H9 (cell line): ENCODE data around the gene METTL25B. TPM values are rescaled to one million over a fixed set of nuclear protein-coding genes. Genes with fewer than 3 reads are reported as not detected.

ENCODE experiments used
- DNase-seq: peaks from one replicate; pipeline ENCODE4 v3.0.0-alpha.2; 2017
- H2AFZ ChIP-seq: one replicate; pipeline ENCODE4 v1.6.1; 2013; ENCODE audit warnings: mild to moderate bottlenecking, low read length, control low read depth, moderate library complexity
- H2AK5ac ChIP-seq: 2 replicates; pipeline ENCODE4 v1.6.1; 2013; ENCODE audit warnings: low read length, control low read depth, mixed read lengths; ENCODE audit not compliant: insufficient read length
- H2BK120ac ChIP-seq: one replicate; pipeline ENCODE4 v1.6.1; 2013; ENCODE audit warnings: low read depth, mild to moderate bottlenecking, low read length, control low read depth, inconsistent platforms; ENCODE audit not compliant: poor library complexity, severe bottlenecking
- H2BK12ac ChIP-seq: 2 replicates; pipeline ENCODE4 v1.6.1; 2013; ENCODE audit warnings: low read length, control low read depth, mixed read lengths, low read depth; ENCODE audit not compliant: insufficient read length
- H2BK15ac ChIP-seq: 2 replicates; pipeline ENCODE4 v1.6.1; 2013; ENCODE audit warnings: low read depth, low read length, control low read depth
- H2BK20ac ChIP-seq: one replicate; pipeline ENCODE4 v1.6.1; 2013; ENCODE audit warnings: low read depth, mild to moderate bottlenecking, low read length, control low read depth, inconsistent platforms; ENCODE audit not compliant: poor library complexity, severe bottlenecking
- H2BK5ac ChIP-seq: 2 replicates; pipeline ENCODE4 v1.6.1; 2013; ENCODE audit warnings: low read length, control low read depth, mixed read lengths; ENCODE audit not compliant: insufficient read length
- H3K14ac ChIP-seq: 2 replicates; pipeline ENCODE4 v1.6.1; 2013; ENCODE audit warnings: low read length, control low read depth; ENCODE audit not compliant: insufficient read depth
- H3K18ac ChIP-seq: 2 replicates; pipeline ENCODE4 v1.6.1; 2013; ENCODE audit warnings: low read depth, mild to moderate bottlenecking, mixed read lengths, low read length, control low read depth; ENCODE audit not compliant: insufficient read length
- H3K23ac ChIP-seq: 2 replicates; pipeline ENCODE4 v1.6.1; 2013; ENCODE audit warnings: low read length, control low read depth, mixed read lengths, low read depth; ENCODE audit not compliant: insufficient read length
- H3K23me2 ChIP-seq: 2 replicates; pipeline ENCODE4 v1.6.1; 2013; ENCODE audit warnings: low read depth, mild to moderate bottlenecking, mixed read lengths, low read length, control low read depth; ENCODE audit not compliant: insufficient read length, poor library complexity, severe bottlenecking
- H3K27ac ChIP-seq: 2 replicates; pipeline ENCODE4 v1.5.1; 2013; ENCODE audit warnings: low read length, control low read depth, mixed read lengths, low read depth; ENCODE audit not compliant: insufficient read length
- H3K27me3 ChIP-seq: 2 replicates; pipeline ENCODE4 v1.6.1; 2013; ENCODE audit warnings: low read length, control low read depth, inconsistent platforms; ENCODE audit not compliant: insufficient read depth
- H3K4ac ChIP-seq: 2 replicates; pipeline ENCODE4 v1.6.1; 2013; ENCODE audit warnings: low read depth, mild to moderate bottlenecking, control low read depth, inconsistent platforms, low read length, moderate library complexity
- H3K4me1 ChIP-seq: 2 replicates; pipeline ENCODE4 v1.6.1; 2013; ENCODE audit warnings: low read length, control low read depth, inconsistent platforms; ENCODE audit not compliant: insufficient read depth
- H3K4me2 ChIP-seq: 2 replicates; pipeline ENCODE4 v1.6.1; 2013; ENCODE audit warnings: low read length, control low read depth, mixed read lengths; ENCODE audit not compliant: insufficient read length, insufficient read depth
- H3K56ac ChIP-seq: 2 replicates; pipeline ENCODE4 v1.6.1; 2013; ENCODE audit warnings: low read depth, mild to moderate bottlenecking, mixed read lengths, low read length, control low read depth; ENCODE audit not compliant: insufficient read length
- H3K79me1 ChIP-seq: 2 replicates; pipeline ENCODE4 v1.6.1; 2013; ENCODE audit warnings: low read depth, mild to moderate bottlenecking, moderate library complexity, low read length, control low read depth, inconsistent platforms; ENCODE audit not compliant: insufficient read depth, poor library complexity, severe bottlenecking
- H3K79me2 ChIP-seq: 2 replicates; pipeline ENCODE4 v1.6.1; 2013; ENCODE audit warnings: low read length, control low read depth, inconsistent platforms; ENCODE audit not compliant: insufficient read depth
- H3K9ac ChIP-seq: 2 replicates; pipeline ENCODE4 v1.6.1; 2013; ENCODE audit warnings: low read length, control low read depth, mixed read lengths; ENCODE audit not compliant: insufficient read length; ENCODE audit errors: extremely low read depth
- H3K9me3 ChIP-seq: one replicate; pipeline ENCODE4 v1.6.1; 2013; ENCODE audit warnings: low read depth, low read length, inconsistent platforms; ENCODE audit not compliant: control insufficient read depth
- H3T11ph ChIP-seq: one replicate; pipeline ENCODE4 v1.6.1; 2013; ENCODE audit warnings: mild to moderate bottlenecking, low read length, control low read depth, inconsistent platforms
- H4K20me1 ChIP-seq: one replicate; pipeline ENCODE4 v1.6.1; 2013; ENCODE audit not compliant: control insufficient read depth, insufficient read length, insufficient read depth
- H4K5ac ChIP-seq: 2 replicates; pipeline ENCODE4 v1.6.1; 2013; ENCODE audit warnings: low read depth, mild to moderate bottlenecking, mixed read lengths, low read length, control low read depth; ENCODE audit not compliant: insufficient read length
- H4K8ac ChIP-seq: replicated peaks from 2 replicates; pipeline ENCODE4 v1.6.1; 2013; ENCODE audit warnings: low read length, control low read depth, mixed read lengths, low read depth; ENCODE audit not compliant: insufficient read length
- H4K91ac ChIP-seq: 2 replicates; pipeline ENCODE4 v1.6.1; 2013; ENCODE audit warnings: low read depth, mild to moderate bottlenecking, moderate library complexity, mixed read lengths, low read length, control low read depth; ENCODE audit not compliant: insufficient read length
- H3K27ac Mint-ChIP-seq, 3 experiments: 2 replicates in 2 of 3; 3 replicates in 1 of 3; pipeline ENCODE4 v1.8.0; 2020 to 2021; ENCODE audit warnings: mixed read lengths in 3 of 3, mild to moderate bottlenecking in 1 of 3, moderate library complexity in 1 of 3
- H3K27me3 Mint-ChIP-seq: 2 replicates; pipeline ENCODE4 v1.8.0; 2021; ENCODE audit warnings: low read depth, mild to moderate bottlenecking, moderate library complexity, mixed read lengths
- H3K36me3 Mint-ChIP-seq, 3 experiments: 2 replicates in 2 of 3; 3 replicates in 1 of 3; pipeline ENCODE4 v1.8.0; 2020 to 2021; ENCODE audit warnings: low read depth in 3 of 3, mixed read lengths in 3 of 3; ENCODE audit not compliant: insufficient read depth in 1 of 3
- H3K4me1 Mint-ChIP-seq, 2 experiments: 2 replicates each; pipeline ENCODE4 v1.8.0; 2020; ENCODE audit warnings: mixed read lengths in 2 of 2
- H3K4me3 Mint-ChIP-seq, 2 experiments: 2 replicates in 1 of 2; 3 replicates in 1 of 2; pipeline ENCODE4 v1.8.0; 2020 to 2021; ENCODE audit warnings: mild to moderate bottlenecking in 2 of 2, mixed read lengths in 2 of 2, moderate library complexity in 1 of 2
- H3K9me3 Mint-ChIP-seq, 2 experiments: 2 replicates in 1 of 2; 3 replicates in 1 of 2; pipeline ENCODE4 v1.8.0; 2020; ENCODE audit warnings: mild to moderate bottlenecking in 2 of 2, mixed read lengths in 2 of 2, moderate library complexity in 1 of 2
- WGBS: extraction: QIAGEN DNeasy Blood & Tissue Kit; methylation state at CpG from one replicate; pipeline ENCODE4 v1.1.7; 2013; ENCODE audit warnings: missing lambda C conversion rate, low lambda C conversion rate, mixed read lengths; ENCODE audit not compliant: insufficient read length; ENCODE audit errors: extremely low coverage; 5-methylcytosine and 5-hydroxymethylcytosine counted together
- total RNA-seq: library from RNA; stranded (reverse); gene quantifications from 2 replicates; pipeline ENCODE4 v1.2.1, GENCODE V29; 2021
- TF ChIP-seq, protein P1 (sequence below): fragments of 200-600 bp; sonication (generic); conservative IDR thresholded peaks from 3 replicates; pipeline ENCODE4 v1.8.0; 2021; ENCODE audit warnings: antibody characterized with exemption, mild to moderate bottlenecking

The METTL25B gene
- total RNA-seq, 1 experiment from 2014 or later, result 26.2 TPM

DNA sequence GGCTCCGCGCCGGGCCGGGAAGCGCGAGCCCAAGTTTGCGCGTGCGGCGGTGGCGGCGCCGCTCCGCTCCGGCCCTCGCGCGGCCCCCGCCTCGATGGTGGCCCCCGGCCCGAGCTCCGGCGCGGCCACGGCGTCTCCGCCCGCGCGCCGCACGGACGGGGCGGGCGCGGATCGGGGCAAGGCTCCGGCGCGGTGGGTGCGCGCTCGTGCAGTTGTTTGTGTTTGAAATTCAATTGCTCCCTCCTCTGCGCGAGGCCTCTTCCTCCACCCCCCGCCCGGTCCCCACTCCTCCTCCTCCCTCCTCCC, 23.1 kb downstream of the METTL25B start, which contains the start of gene HDGF:
Gene HDGF (minus strand): TSS at position 225 of the 306 bp plus-strand sequence. CDS start 246 bp downstream, outside the sequence.
- no peak within 1 kb of the TSS; the same call in 1 of the 2 replicates for H2BK15ac ChIP-seq
- no peak within 1 kb of the TSS for H2BK20ac ChIP-seq
- no peak within 1 kb of the TSS for H4K8ac ChIP-seq
- peak within 1 kb of the TSS; percentile 97 for H3K18ac ChIP-seq
- no peak within 1 kb of the TSS for H2BK12ac ChIP-seq
- peaks cover 19% of the 10 kb centered on the region; the same call in 1 of the 2 replicates for H3K4me1 ChIP-seq
- H3K27me3 Mint-ChIP-seq, result no peaks in the 10 kb centered on the region
- H3K9me3 Mint-ChIP-seq, result no peaks in the 10 kb centered on the region
- no peak within 1 kb of the TSS for H3T11ph ChIP-seq
- peaks cover 41 to 44% of the 10 kb centered on the region in 2 experiments for H3K4me1 Mint-ChIP-seq
- peak within 1 kb of the TSS; percentile 69 for H4K5ac ChIP-seq
- TF ChIP-seq, protein P1, sequence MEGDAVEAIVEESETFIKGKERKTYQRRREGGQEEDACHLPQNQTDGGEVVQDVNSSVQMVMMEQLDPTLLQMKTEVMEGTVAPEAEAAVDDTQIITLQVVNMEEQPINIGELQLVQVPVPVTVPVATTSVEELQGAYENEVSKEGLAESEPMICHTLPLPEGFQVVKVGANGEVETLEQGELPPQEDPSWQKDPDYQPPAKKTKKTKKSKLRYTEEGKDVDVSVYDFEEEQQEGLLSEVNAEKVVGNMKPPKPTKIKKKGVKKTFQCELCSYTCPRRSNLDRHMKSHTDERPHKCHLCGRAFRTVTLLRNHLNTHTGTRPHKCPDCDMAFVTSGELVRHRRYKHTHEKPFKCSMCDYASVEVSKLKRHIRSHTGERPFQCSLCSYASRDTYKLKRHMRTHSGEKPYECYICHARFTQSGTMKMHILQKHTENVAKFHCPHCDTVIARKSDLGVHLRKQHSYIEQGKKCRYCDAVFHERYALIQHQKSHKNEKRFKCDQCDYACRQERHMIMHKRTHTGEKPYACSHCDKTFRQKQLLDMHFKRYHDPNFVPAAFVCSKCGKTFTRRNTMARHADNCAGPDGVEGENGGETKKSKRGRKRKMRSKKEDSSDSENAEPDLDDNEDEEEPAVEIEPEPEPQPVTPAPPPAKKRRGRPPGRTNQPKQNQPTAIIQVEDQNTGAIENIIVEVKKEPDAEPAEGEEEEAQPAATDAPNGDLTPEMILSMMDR, result no peak
- peaks cover 22% of the 10 kb centered on the region; the same call in 1 of the 2 replicates for H3K79me2 ChIP-seq
- no peaks in the 10 kb centered on the region for H3K79me1 ChIP-seq
- no peak for DNase-seq
- WGBS, result no CpG with 5 or more reads among the region's 48 CpGs
- H3K4me3 Mint-ChIP-seq, result peak within 1 kb of the TSS; percentile 91 to 96
- H2AK5ac ChIP-seq, result no peak within 1 kb of the TSS
- H3K36me3 Mint-ChIP-seq, result peaks cover 0 to 10% (median 10%) of the 10 kb centered on the region in 3 experiments; a peak in 3 of 7 replicates
- no peak within 1 kb of the TSS for H3K23ac ChIP-seq
- H3K14ac ChIP-seq, result peak within 1 kb of the TSS; percentile 99
- H3K27ac Mint-ChIP-seq, result peak within 1 kb of the TSS; percentile 90 to 99 (median 96)
- peaks cover 20% of the 10 kb centered on the region for H3K23me2 ChIP-seq
- H3K27ac ChIP-seq, result peak within 1 kb of the TSS; percentile 50
- H2AFZ ChIP-seq, result no peak within 1 kb of the TSS
- H3K27me3 ChIP-seq, result no peaks in the 10 kb centered on the region
- peak within 1 kb of the TSS; percentile 96 for H3K9ac ChIP-seq
- no peaks in the 10 kb centered on the region for H4K20me1 ChIP-seq
- H3K4ac ChIP-seq, result no peak within 1 kb of the TSS; the same call in 1 of the 2 replicates
- peak within 1 kb of the TSS; percentile 11 for H4K91ac ChIP-seq
- peak within 1 kb of the TSS; percentile 51 for H2BK120ac ChIP-seq
- H2BK5ac ChIP-seq, result peak within 1 kb of the TSS; percentile 11
- H3K4me2 ChIP-seq, result peak within 1 kb of the TSS; percentile 73
- H3K56ac ChIP-seq, result no peak within 1 kb of the TSS
- H3K9me3 ChIP-seq, result no peaks in the 10 kb centered on the region
